Gastroesophageal sphincter (tissue), 4 donors: ENCODE measurements around the gene ABHD3. TPM values are rescaled to one million over a fixed set of nuclear protein-coding genes. Genes with fewer than 3 reads are reported as not detected.

Experiments
- ATAC-seq: fragments of 150-250 bp; one replicate; pipeline ENCODE4 v1.9.1; 2016; ENCODE audit warnings: mild to moderate bottlenecking, moderate library complexity
- H3K27ac ChIP-seq, 4 donors: fragments of 200-600 bp; sonication (generic) in 3 of 4; 1 replicate in 3 of 4; 2 replicates in 1 of 4; pipeline ENCODE4 v1.5.1; 2016 to 2019
- H3K27me3 ChIP-seq: fragments of 200-600 bp; sonication (generic); one replicate; pipeline ENCODE4 v1.5.1; 2019
- H3K36me3 ChIP-seq, 2 donors: fragments of 200-600 bp; sonication (generic); one replicate each; pipeline ENCODE4 v1.5.1; 2019; ENCODE audit warnings: control low read depth in 1 of 2
- H3K4me1 ChIP-seq, 3 donors: fragments of 200-600 bp; sonication (generic); 1 replicate in 2 of 3; 2 replicates in 1 of 3; pipeline ENCODE4 v1.5.1; 2016 to 2019; ENCODE audit warnings: control low read depth in 2 of 3
- H3K4me3 ChIP-seq, 2 donors: fragments of 200-600 bp; sonication (generic); one replicate each; pipeline ENCODE4 v1.5.1; 2019; ENCODE audit warnings: mild to moderate bottlenecking in 1 of 2, moderate library complexity in 1 of 2
- H3K9me3 ChIP-seq, 3 donors: fragments of 200-600 bp; sonication (generic); one replicate each; pipeline ENCODE4 v1.5.1; 2017 to 2019; ENCODE audit warnings: control low read depth in 2 of 3
- EP300 ChIP-seq: sonication (generic); formaldehyde crosslinking; IDR thresholded peaks from one replicate; pipeline ENCODE4 v1.6.1; 2017; ENCODE audit warnings: antibody characterized with exemption, mild to moderate bottlenecking
- POLR2A ChIP-seq, 2 donors: fragments of 450-650 bp; IDR thresholded peaks; one replicate each; pipeline ENCODE4 v1.6.1; 2017; ENCODE audit warnings: antibody characterized with exemption in 2 of 2, mild to moderate bottlenecking in 2 of 2, moderate library complexity in 1 of 2
- POLR2AphosphoS5 ChIP-seq: sonication (generic); formaldehyde crosslinking; IDR thresholded peaks from one replicate; pipeline ENCODE4 v1.6.1; 2017; ENCODE audit warnings: antibody characterized with exemption
- WGBS, 2 donors: methylation state at CpG; one replicate each; pipeline ENCODE4 v1.1.5; 2018; ENCODE audit warnings: low coverage in 1 of 2; 5-methylcytosine and 5-hydroxymethylcytosine counted together
- total RNA-seq, 4 donors: library from RNA; depleted of rRNA; stranded (reverse); fragments of >200 nt; gene quantifications; one replicate each; pipeline ENCODE4 v1.1.0, GENCODE V29; 2016
- TF ChIP-seq, protein P1 (sequence below), 4 experiments: fragments of 200-600 bp in 2 of 4; fragments of 450-650 bp in 2 of 4; sonication (generic) in 1 of 4; IDR thresholded peaks; one replicate each; pipeline ENCODE4 v1.5.1; 2017 to 2019; ENCODE audit warnings: antibody characterized with exemption in 4 of 4, mild to moderate bottlenecking in 2 of 4, moderate library complexity in 2 of 4

The ABHD3 gene
- total RNA-seq, 4 donors from 2014 or later, result 4.9 to 18.6 (median 8.5) TPM

DNA sequence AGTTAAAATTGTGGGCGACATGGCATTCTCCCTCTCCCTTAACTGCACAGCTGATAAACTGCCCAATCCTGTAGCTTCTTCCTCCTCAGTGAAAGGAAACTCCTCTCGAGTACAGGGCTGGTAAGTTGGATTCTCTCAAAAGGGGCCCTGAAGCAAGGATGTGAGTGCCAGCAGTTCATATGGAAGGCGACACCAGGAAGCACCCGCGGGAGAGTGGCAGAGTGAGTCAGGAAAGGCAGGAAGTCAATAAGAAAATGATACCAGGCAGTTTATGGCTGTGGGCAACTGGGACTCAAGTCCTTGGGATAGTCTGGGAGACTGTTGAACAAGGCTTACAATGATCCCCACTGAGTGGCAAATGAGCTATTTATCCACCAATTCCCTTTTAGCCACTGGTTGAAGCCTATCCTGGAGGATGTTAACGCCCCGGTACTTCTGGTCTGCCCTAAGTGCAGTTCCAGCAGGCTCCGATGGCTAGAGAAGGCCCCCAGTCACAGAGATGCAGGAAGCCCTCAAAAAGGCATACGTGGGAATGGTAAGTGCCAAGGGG lies 34.8 kb downstream of the ABHD3 start:
- TF ChIP-seq EP300, result no peak
- TF ChIP-seq, protein P1, sequence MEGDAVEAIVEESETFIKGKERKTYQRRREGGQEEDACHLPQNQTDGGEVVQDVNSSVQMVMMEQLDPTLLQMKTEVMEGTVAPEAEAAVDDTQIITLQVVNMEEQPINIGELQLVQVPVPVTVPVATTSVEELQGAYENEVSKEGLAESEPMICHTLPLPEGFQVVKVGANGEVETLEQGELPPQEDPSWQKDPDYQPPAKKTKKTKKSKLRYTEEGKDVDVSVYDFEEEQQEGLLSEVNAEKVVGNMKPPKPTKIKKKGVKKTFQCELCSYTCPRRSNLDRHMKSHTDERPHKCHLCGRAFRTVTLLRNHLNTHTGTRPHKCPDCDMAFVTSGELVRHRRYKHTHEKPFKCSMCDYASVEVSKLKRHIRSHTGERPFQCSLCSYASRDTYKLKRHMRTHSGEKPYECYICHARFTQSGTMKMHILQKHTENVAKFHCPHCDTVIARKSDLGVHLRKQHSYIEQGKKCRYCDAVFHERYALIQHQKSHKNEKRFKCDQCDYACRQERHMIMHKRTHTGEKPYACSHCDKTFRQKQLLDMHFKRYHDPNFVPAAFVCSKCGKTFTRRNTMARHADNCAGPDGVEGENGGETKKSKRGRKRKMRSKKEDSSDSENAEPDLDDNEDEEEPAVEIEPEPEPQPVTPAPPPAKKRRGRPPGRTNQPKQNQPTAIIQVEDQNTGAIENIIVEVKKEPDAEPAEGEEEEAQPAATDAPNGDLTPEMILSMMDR (IDR thresholded peaks at IDR 0.05), result no peak
- no peak for TF ChIP-seq POLR2A (IDR thresholded peaks at IDR 0.05)
- no peak for TF ChIP-seq POLR2AphosphoS5
- ATAC-seq, result no peak
- no peak overlapping the region for H3K4me3 ChIP-seq
- H3K27ac ChIP-seq, result no peak overlapping the region
- no peaks in the 10 kb centered on the region for H3K36me3 ChIP-seq
- no peaks in the 10 kb centered on the region for H3K9me3 ChIP-seq
- H3K4me1 ChIP-seq, result peaks cover 0 to 11% (median 0%) of the 10 kb centered on the region in 3 donors
- H3K27me3 ChIP-seq, result no peaks in the 10 kb centered on the region
- WGBS, 2 donors, result 85 to 96% methylated on average over 7 of the region's 9 CpGs

DNA sequence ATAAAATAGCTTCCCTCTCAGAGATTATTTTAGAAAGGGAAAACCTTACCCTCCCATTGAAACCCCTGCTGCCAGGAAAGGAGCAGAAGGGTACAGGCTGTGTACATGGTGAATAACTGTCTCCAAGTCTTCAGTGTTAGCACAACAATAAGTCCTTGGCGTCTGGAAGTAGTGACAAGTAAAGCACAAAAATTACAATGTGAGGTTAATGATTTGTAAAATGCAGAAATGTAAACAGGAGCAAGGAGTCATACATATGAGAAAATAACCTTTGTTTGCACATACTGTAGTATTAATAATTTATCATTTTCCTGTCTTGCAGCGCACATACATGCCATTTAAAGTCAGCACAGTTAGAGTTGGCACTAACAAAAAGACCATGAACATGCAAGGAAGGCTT lies 40.5 kb downstream of the ABHD3 start:
- Histone ChIP-seq H3K4me1 (no peaks in the 10 kb centered on the region), H3K27ac (no peak overlapping the region), H3K27me3 (no peaks in the 10 kb centered on the region), H3K4me3 (no peak overlapping the region), H3K36me3 (peaks cover 0 to 13% of the 10 kb centered on the region in 2 donors), H3K9me3 (no peaks in the 10 kb centered on the region)
- TF ChIP-seq POLR2AphosphoS5 (no peak), POLR2A (IDR thresholded peaks at IDR 0.05) (no peak), EP300 (no peak)
- TF ChIP-seq, protein P1 (IDR thresholded peaks at IDR 0.05), result no peak
- WGBS, 2 donors, result 78 to 82% methylated on average over 2 of the region's 2 CpGs
- ATAC-seq, result no peak

DNA sequence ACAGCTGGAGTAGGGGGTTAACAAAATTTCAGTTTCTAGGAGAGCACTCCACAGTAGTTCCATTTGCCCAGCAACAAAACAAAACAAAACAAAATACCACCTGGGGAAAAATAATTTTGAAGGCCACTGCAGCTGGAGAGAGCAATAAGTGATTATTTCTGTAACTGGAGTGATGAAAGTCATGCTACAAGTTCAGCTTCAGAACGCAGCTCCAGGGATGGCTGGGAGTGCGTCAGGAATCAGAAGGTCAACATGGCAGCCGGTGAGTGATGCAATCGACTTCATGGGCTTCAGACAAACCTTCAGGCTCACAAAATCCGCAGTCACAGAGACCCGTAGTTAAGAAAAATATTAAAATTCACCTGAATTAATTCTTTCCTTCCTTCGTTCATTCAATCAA lies 41.0 kb downstream of the ABHD3 start:
- H3K27ac ChIP-seq, result no peak overlapping the region
- no peak for TF ChIP-seq POLR2AphosphoS5
- TF ChIP-seq, protein P1 (IDR thresholded peaks at IDR 0.05), result no peak
- TF ChIP-seq POLR2A (IDR thresholded peaks at IDR 0.05), result no peak
- TF ChIP-seq EP300, result no peak
- no peak for ATAC-seq
- 81 to 93% methylated on average over 6 to 7 of the region's 7 CpGs for WGBS, 2 donors
- H3K36me3 ChIP-seq, result peaks cover 0 to 16% of the 10 kb centered on the region in 2 donors
- no peaks in the 10 kb centered on the region for H3K27me3 ChIP-seq
- H3K4me3 ChIP-seq, result no peak overlapping the region
- H3K4me1 ChIP-seq, result no peaks in the 10 kb centered on the region
- H3K9me3 ChIP-seq, result no peaks in the 10 kb centered on the region

DNA sequence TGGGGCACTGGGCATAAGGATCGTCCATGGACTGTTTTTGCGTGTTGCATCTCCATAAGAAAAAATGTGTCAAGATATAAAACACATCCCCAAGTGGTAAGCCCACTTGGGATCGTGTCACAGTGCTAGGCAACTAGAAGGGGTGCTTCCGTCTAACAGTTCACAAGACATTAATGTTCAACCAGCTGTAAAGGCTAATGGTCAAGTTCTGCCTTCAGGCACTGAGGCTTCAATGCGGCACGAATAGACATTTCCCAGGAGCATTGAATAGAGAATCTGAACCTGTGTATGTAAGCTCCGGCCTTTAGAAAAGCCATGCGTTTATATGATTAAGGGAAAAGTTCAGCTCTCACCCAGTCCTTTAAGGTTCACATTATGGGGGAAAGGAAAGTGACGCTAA lies 42.0 kb downstream of the ABHD3 start:
- TF ChIP-seq EP300 (no peak), POLR2A (IDR thresholded peaks at IDR 0.05) (no peak)
- TF ChIP-seq, protein P1 (IDR thresholded peaks at IDR 0.05), result no peak
- Histone ChIP-seq H3K27ac (no peak overlapping the region), H3K4me3 (no peak overlapping the region), H3K9me3 (no peaks in the 10 kb centered on the region), H3K36me3 (peaks cover 0 to 16% of the 10 kb centered on the region in 2 donors), H3K4me1 (no peaks in the 10 kb centered on the region), H3K27me3 (no peaks in the 10 kb centered on the region)
- 86 to 97% methylated on average over 5 to 9 of the region's 9 CpGs for WGBS, 2 donors
- ATAC-seq, result no peak

DNA sequence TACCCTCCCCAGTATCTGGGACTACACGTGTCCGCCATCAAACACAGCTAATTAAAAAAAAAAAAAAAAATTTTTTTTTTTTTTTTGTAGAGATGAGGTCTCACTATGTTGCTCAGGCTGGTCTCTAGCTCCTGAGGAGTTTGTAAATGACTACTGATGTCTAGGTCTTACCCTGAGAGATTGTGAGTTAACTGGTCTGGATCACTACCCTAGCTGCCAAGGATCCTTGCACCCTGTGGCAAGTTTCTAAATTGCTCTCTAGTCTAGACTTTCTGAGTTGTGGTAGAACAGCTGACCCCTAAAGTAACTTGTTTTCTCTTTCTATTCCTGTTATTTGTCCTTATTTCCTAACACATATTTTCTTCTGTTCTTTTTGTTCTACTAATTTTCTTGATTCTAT lies 44.5 kb downstream of the ABHD3 start:
- WGBS, 2 donors, result 82 to 90% methylated on average over 2 of the region's 2 CpGs
- Histone ChIP-seq H3K27ac (no peak overlapping the region), H3K4me1 (no peaks in the 10 kb centered on the region), H3K9me3 (no peaks in the 10 kb centered on the region), H3K4me3 (no peak overlapping the region), H3K36me3 (peaks cover 0 to 25% of the 10 kb centered on the region in 2 donors), H3K27me3 (no peaks in the 10 kb centered on the region)
- ATAC-seq, result no peak
- TF ChIP-seq POLR2AphosphoS5, result no peak
- TF ChIP-seq, protein P1 (IDR thresholded peaks at IDR 0.05), result no peak
- TF ChIP-seq POLR2A (IDR thresholded peaks at IDR 0.05), result no peak
- TF ChIP-seq EP300, result no peak
